Stimulated activated CD8-positive, alpha-beta memory T cell treated with anti-CD3 and anti-CD28 coated beads, Interleukin-15, amount 100 ng/mL, for 1 hour (primary cell): Measurements from ENCODE around the gene CD200.
"Not testable (repeated sequence)": the region's sequence is repeated elsewhere in the genome, so short reads cannot be mapped to it uniquely, and the experiment has no call there.

Experiments
- DNase-seq: peaks from one replicate; pipeline ENCODE4 v3.0.0-alpha.2; 2020; ENCODE audit warnings: low read depth

Gene CD200

DNA sequence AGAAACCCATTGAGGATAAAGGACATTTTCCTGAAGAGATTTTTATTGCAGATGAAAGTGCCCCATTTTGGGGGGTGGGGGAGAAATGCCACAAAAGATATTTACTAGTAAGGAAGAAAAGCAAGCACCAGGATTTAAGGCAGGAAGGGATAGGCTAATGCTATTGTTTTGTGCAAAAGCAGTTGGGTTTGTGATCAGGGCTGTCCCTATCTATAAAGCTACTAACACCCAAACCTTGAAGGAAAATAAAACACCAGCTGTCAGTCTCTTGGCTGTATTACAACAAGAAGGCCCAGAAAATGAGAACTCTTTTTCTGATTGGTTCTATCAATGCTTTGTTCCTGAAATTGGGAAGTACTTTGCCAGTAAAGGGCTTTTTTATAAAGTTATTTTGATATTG, 56.0 kb downstream of the CD200 start:
- no peak for DNase-seq

DNA sequence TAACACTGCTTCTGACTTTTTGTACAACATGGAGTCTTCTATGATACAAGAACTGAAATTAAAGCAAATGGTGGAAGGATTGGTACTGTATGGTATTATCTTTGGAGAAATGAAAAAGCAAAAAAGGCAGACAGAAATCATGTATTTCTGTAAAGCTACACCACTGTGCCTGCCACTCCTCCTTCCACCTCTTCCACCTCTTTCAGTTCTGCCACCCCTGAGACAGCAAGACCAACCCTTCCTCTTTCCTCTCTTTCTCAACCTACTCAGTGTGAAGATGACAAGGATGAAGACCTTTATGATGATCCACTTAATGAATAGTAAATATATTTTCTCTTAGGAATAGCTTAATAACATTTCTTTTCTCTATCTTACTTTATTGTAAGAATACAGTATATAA, 57.0 kb downstream of the CD200 start:
- DNase-seq, result no peak

DNA sequence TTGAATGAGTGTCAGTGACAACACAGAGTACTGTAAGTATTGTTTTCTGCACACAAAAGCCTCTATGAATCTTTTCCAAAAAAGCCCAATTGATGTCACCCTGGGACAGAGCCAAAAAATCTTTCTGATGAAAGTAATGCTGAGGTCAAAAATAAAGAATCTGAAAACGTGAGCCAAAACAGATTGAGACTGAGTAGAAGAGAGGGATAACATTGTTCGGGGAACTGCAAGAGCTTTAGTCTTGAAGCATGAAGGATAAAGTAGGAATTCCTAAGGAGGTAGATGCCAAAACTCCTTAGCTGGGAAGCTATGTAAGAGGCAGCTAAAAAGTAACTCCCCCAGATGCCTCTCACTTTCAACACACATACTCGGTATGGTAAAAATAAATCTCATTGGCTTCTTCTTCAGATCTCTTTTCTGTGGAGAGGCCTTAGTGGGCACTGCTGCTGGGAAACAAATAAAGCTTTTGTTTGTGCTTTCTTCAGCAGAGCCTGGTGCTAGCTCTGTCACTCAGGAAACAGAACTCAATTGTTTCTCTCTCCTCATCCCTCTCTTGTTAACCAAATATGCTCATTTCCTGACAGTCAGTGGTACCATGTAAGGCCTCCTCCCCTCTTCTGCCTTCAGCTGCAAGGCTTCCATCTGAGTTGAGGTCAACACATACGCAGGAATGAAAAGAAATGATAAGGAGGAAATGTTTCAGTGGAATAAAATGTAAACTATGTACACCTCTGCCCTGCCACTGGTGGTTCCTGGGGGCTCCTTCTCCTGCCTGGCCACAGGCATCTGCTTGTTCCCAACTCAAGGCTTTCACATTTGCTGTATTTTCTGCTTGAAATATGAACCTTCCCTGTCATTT, 58.1 kb downstream of the CD200 start:
- DNase-seq, result no peak

DNA sequence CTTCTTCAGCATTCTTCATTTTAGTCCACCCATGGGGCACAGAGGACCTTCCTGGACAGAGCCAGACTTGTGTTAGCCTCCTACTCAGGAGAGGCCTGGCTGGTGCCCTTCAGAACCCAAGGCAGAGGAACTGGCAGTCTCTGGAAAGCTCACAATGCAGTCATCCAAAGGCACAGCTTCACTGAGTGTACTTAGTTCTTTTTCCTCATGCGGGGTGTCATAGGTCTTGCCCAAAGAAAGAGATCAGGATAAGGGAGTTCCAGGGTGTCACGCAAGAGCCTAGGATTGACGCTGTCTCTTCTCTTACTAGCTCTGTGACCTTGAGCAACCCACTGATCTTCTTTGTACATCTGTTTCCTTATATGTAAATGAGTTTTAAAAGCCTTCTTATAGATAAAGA, 58.7 kb downstream of the CD200 start:
- DNase-seq, result no peak

DNA sequence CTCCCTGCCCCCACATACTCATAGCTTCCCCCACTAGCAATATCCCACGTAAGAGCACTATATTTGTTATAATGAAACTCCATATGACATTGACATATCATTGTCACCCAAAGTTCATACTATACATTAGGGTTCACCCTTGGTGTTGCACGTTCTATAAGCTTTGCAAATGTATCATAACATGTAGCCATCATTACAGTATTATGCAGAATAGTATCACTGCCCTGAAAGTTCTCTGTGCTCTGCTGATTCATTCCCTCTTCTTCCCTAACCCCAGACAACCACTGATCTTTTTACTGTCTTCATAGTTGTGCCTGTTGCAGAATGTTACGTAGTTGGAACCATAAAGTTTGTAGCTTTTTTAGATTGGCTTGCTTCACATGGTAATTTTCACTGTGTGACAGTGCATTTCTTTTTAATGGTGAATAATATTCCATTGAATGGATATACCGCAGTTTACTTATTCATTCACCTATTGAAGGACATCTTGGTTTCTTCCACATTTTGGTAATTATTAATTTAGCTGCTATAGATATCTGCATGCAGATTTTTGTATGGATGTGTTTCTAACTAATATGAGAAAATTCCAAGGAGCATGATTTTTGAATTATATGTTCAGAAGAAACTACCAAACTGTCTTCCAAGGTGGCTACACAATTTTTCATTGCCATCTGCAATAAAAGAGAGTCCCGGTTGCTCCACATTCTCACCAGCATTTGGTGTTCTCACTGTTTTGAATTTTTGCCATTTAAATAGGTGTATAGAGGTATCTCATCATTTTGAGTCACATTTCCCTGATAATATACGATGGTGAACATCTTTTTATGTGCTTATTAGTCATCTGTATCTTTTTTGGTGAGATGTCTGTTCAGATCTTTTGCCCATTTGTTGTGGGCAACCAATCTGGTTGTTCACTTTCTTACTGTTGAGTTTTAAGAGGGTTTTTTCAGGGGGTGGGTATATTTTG, 59.7 kb downstream of the CD200 start:
- DNase-seq, result no peak

DNA sequence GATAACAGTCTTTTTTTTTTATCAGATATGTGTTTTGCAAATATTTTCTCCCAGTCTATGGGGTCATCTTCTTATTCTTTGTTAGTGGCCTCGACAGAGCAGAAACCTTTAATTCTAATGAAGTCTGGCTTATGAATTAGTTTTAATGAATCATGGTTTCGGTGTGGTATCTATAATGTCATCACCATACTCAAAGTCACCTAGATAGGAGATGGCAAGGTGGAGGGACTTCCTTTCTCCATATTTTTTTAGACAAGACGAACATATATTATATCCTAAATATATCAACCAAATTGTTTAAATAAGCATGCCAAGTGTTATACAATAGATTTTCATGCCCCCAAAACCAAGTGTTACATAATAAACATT, 60.4 kb downstream of the CD200 start:
- no peak for DNase-seq

DNA sequence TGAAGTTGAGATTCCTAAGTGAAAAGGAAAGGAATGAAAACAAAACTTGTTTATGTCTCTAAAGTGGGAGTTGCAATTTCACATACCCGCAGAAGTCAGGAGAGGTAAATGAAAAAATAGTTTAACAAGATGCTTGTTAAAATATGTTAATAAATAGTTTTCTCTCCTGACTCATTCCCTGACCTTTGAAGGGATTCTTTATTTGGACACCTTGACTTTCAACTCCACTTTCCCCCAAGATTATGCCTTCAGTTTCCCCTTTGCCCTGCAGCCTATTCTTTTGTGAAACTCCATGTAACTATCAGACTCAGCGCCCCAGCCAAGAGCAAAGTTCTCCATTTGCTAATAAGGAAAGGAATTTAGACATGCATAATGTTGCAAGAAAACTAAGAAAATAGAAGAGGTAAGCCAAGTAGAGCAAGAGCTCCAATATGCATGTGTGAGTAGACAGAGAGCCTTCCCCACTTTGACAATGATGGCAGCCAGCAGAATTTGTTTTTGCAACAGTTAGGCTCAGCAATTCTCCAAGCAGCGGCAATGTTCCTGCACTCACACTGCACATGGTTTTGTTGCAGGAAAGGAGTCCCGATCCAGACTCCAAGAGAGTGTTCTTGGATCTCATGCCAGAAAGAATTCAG, 61.2 kb downstream of the CD200 start:
- DNase-seq, result no peak

DNA sequence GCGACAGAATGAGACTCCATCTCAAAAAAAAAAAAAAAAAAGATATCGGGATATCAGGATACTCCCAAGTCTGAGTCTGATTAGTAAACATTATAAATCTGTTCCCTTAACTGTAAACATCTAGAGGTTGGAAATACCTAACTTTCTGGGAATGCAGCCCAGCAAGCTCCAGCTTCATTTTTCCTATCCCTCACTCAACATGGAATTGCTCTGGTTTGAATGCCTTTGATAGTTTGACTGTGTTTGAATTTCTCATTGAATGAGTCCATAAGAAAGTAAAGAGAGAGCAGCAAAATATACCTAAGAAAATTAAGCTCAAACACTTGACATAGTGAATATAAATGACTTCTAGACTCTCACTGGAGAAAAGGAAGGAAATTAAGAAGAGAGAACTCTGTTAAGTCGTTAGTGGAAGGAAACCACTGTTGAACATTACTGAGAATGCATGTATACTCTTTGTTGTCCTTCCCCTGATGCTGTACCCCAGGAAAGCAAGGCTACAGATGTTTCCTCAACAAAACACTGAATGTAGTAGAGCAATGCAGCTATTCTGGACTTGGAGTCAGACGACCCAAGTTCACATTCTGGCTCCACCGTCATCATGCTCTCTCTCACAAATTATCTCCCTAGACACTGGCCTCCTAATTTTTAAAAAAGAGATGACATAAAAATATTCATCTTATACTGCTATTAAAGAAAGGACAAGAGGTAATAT, 62.4 kb downstream of the CD200 start:
- no peak for DNase-seq

DNA sequence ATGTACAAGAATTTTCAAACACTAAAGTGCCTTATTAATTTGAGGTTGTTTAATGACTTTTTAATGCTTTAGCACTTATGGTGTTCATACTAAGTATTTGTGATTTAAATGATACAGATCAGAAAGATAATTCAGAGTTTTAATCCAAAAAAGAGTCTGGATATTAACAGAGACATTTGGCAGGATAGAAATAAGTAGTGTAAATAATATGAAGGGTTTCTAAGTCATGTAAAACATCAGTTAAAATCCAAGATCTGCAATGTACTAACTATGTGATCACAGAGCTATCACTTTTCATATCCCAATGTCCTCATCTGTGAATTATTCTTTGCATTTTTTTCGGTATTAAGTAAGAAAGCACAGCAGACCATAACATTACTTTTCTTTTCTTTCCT, 62.9 kb downstream of the CD200 start:
- DNase-seq, result no peak

DNA sequence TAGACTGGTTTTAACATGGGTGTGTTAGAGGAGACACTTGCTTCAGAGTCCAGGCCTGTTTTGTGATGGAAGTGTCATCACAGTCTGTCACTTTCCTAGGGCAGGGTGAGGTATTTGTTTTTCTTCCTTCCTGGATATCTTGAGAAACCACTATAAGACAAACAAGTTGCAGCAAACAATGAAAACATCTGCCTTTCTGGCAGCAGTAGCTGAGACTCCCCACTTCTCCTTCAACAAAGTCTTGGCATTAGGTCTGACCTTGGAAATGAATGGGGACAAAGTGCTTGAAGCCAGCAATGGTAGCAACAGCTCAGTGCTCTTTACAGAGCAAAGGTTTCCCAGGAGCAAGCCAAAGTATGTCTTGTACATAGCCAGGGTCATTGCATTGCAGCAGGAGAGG, 64.6 kb downstream of the CD200 start:
- DNase-seq, result no peak

DNA sequence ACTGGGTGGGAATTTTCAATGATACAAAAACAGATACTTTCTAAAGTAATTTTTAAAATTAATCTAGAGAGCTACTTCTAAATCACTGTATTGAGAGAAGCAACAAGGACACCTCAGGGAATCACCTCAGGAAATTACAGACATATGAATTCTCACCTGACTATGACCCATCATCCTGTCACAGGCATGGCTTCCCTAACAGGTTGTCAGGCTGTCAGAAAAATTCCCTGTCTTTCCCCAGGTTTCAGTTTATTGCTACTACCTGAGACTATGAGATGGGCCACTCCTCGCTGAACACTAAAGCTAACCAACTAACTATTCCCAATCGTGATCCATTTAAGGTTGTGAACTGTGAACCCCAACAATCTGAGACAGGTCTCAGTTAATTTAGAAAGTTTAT, 66.1 kb downstream of the CD200 start:
- no peak for DNase-seq

DNA sequence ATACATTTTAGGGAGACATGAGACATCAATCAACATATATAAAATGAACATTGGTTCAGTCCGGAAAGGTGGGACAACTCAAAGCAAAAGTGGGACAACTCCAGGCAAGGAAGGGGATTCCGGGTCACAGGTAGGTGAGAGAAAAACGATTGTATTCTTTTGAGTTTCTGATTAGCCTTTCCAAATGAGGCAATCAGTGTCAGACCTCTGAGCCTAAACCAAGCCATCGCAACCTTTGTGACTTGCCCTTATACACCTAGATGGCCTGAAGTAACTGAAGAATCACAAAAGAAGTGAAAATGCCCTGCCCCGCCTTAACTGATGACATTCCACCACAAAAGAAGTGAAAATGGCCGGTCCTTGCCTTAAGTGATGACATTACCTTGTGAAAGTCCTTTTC, 66.6 kb downstream of the CD200 start:
- DNase-seq, result not testable (repeated sequence)

DNA sequence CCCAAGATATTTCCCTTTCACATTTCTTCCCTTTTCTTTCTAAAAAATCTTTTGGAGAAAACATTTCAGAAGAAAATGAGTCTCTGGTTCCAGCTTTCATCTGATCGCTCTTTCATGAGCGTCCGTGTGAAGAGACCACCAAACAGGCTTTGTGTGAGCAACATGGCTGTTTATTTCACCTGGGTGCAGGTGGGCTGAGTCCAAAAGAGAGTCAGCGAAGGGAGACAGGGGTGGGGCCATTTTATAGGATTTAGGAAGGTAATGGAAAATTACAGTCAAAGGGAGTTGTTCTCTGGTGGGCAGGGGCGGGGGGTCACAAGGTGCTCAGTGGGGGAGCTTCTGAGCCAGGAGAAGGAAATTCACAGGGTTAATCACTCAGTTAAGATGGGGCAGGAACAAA, 67.4 kb downstream of the CD200 start:
- not testable (repeated sequence) for DNase-seq

DNA sequence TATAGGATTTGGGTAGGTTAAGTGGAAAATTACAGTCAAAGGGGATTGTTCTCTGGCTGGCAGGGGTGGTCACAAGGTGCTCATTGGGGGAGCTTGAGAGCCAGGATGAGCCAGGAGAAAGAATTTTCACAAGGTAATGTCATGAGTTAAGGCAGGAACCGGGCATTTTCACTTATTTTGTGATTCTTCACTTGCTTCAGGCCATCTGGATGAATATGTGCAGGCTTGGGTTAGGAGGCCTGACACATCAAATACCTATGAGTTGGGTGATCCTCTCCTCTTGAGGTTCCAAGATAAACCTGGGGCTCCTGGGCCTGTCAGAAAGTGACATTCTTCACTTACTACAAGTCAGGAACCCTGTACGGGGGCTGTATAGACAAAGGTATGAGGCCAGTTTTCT, 68.7 kb downstream of the CD200 start:
- no peak for DNase-seq

DNA sequence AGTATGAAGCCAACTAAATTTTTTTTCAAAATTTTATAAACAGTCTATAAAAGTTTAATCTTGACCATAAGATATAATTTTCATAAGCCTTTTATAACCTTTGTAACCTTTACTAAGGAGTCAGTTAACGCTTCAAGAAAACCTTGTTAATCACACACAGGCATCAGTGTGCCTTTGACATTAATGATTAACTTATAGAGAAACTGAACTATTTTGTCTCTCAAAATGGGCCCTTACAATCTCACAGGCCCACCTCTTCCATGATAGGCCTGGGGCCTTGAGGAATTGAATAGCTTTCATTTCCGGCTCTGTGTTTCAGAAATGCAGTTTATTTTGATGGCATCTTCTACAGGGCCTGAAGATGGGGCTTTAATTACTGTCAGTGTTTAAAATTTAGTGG, 70.1 kb downstream of the CD200 start:
- no peak for DNase-seq

DNA sequence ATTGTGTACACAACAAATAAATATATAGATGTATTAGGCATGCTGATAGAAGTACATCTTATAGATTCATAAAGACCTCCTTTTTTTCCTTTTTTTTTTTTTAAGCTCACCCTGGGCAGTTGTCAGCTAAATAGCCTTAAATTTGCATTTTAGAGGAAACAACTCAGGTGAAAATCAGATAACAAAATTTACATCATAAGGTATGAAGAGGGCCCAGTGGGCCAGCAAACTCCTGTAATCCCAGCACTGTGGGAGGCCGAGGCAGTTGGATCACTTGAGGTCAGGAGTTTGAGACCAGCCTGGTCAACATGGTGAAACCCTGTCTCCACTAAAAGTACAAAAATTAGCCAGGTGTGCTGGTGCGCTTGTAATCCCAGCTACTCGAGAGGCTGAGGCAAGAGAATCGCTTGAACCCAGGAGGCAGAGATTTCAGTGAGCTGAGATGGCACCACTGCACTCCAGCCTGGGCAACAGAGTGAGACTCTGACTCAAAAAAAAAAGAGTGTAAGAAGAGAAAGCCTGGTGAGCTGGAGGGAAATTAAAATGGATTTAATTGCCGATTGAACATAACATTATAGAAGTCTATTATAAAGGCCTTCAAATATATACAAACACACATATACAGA, 72.1 kb downstream of the CD200 start:
- DNase-seq, result not testable (repeated sequence)

DNA sequence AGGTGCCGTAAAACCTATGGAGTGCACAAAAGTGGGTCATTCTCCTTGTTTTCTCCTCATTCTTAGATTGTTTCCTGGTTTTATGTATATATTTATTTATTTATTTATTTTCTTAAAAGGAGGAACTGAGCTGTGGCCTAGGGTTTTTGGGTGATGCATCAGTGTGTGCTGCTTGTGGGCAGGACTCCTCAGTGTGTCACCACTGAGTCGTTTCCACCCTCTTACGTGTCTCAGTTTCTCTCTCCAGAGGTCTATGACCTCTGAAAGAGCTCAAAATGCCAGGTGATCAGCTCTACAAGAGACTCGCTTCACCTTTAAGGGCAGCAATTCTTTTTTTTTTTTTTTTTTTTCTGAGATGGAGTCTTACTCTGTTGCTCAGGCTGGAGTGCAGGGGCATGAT, 72.9 kb downstream of the CD200 start:
- no peak for DNase-seq

DNA sequence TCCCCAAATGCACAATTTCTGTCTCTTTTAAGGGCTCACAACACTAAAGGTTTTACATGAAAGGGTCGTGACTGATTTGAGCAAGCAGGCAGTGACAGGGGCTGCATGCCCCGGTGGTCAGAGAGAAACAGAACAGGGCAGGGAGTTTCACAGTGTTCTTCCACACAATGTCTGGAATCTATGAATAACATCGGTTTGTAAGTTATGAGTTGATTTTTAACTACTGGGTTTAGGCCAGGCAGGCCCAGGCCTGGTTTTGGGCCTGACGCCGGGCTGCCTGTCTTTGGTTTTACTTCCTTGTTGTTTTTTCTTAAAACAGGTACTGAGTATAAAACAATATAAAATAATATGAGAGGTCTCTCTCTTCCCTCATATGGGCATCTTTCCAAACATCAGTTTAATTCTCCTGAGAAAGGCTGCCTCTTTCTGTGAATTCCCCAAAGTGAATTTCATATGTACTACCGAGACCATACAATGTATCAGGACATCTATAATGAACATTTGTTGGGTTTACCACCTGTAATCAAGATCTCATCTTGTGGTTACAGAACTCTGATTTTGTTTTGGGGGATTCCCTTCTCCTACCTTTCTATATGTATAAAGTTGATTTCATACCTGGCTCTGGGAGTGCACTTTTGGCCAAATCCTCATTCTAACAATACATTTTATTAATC, 74.4 kb downstream of the CD200 start:
- DNase-seq, result no peak

DNA sequence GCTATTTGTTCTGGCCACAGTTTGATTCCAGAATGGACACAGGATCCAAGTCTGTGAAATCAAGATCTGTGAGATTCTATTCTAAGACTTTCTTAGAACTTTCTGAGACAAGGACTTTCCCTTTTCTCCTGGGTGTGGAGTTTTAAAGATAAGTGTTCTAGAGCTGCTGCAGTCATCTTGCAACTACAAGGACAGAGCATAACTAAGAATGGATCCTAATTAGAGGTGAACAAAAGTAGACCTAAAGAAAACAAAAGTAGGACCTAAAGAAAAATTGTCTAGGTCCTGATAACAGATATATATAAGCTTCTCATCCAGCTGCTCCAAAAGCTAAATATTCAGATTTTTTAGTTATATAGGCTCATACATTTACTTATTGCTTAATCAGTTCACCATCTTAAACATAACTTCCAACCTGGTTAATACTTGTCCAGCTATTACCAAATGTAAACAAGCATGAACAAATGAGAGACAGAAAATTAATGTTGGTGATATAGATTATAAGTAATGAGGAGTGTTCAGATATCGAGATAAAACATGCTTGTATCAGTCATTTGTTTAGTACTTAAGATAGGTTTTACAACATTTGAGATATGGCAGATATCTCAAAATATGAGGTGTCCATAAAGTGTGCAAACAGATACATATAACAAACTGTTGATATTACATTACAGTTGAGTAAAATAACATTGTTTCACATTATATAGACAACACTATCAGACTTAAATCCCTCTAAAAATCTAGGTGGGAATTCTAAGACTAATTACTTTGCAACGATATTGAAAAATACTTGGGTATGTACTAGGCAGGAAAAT, 75.1 kb downstream of the CD200 start:
- no peak for DNase-seq

DNA sequence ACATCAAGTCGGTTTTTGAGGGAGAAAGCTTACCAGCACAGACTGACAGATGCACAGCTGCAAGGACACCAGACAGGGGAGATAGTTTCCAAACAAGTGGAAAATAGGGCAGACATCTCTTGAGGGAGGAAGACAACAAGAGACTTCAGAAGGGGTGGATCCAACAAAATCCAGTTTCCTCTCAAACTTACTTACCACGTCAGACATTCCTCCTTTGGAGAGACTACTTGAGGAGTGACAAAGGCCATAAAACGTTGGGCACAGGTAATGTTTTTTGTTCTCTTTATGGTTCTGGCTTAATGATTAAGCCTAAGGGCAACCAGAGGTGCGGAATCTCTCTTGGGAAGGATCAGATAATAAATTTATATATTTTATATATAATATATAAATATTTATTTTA, 76.1 kb downstream of the CD200 start:
- no peak for DNase-seq
